Trophoblast cell (in vitro differentiated cells and primary cell): ENCODE data around the gene TCEA2.
A peak's percentile ranks its signal among the peaks of the same experiment; 100 is the strongest.

Source experiments
- DNase-seq, 2 donors: peaks; one replicate each; pipeline ENCODE4 v3.0.0-alpha.2; 2016
- H2AFZ ChIP-seq: 2 replicates; pipeline ENCODE4 v1.6.1; 2013; ENCODE audit warnings: low read length, moderate library complexity, mild to moderate bottlenecking; ENCODE audit not compliant: insufficient read depth, poor library complexity
- H2AK5ac ChIP-seq: 2 replicates; pipeline ENCODE4 v1.6.1; 2013; ENCODE audit warnings: mild to moderate bottlenecking, low read length
- H2BK120ac ChIP-seq: 2 replicates; pipeline ENCODE4 v1.6.1; 2013; ENCODE audit warnings: low read length, mild to moderate bottlenecking, moderate library complexity; ENCODE audit not compliant: insufficient read depth, poor library complexity
- H2BK12ac ChIP-seq: 2 replicates; pipeline ENCODE4 v1.6.1; 2013; ENCODE audit warnings: mild to moderate bottlenecking, low read length, moderate library complexity
- H2BK5ac ChIP-seq: 2 replicates; pipeline ENCODE4 v1.6.1; 2013; ENCODE audit warnings: low read length, low read depth, moderate library complexity, mild to moderate bottlenecking; ENCODE audit not compliant: poor library complexity
- H3K14ac ChIP-seq: 2 replicates; pipeline ENCODE4 v1.6.1; 2013; ENCODE audit warnings: mild to moderate bottlenecking, low read length
- H3K18ac ChIP-seq: 2 replicates; pipeline ENCODE4 v1.6.1; 2013; ENCODE audit warnings: mild to moderate bottlenecking, low read length
- H3K23ac ChIP-seq: 2 replicates; pipeline ENCODE4 v1.6.1; 2013; ENCODE audit warnings: low read length
- H3K27ac ChIP-seq: 2 replicates; pipeline ENCODE4 v1.5.1; 2013; ENCODE audit warnings: low read depth, mild to moderate bottlenecking, inconsistent platforms, low read length, moderate library complexity
- H3K27me3 ChIP-seq: 2 replicates; pipeline ENCODE4 v1.6.1; 2013; ENCODE audit warnings: inconsistent platforms, mild to moderate bottlenecking, low read length, moderate library complexity; ENCODE audit not compliant: insufficient read depth
- H3K36me3 ChIP-seq, 2 experiments: 1 replicate in 1 of 2; 2 replicates in 1 of 2; pipeline ENCODE4 v1.6.1; 2013; ENCODE audit warnings: low read length in 2 of 2, mild to moderate bottlenecking in 2 of 2, moderate library complexity in 1 of 2; ENCODE audit not compliant: insufficient read depth in 2 of 2, control insufficient read depth in 1 of 2
- H3K4ac ChIP-seq: 2 replicates; pipeline ENCODE4 v1.6.1; 2013; ENCODE audit warnings: low read depth, mild to moderate bottlenecking, low read length, moderate library complexity
- H3K4me1 ChIP-seq, 2 experiments: 1 replicate in 1 of 2; 2 replicates in 1 of 2; pipeline ENCODE4 v1.6.1; 2013; ENCODE audit warnings: low read length in 2 of 2, mild to moderate bottlenecking in 2 of 2, moderate library complexity in 1 of 2; ENCODE audit not compliant: insufficient read depth in 2 of 2, control insufficient read depth in 1 of 2
- H3K4me2 ChIP-seq: 2 replicates; pipeline ENCODE4 v1.6.1; 2013; ENCODE audit warnings: inconsistent platforms, mild to moderate bottlenecking, low read length, moderate library complexity
- H3K4me3 ChIP-seq: 2 replicates; pipeline ENCODE4 v1.5.1; 2013; ENCODE audit warnings: mild to moderate bottlenecking, low read depth, low read length, inconsistent platforms
- H3K79me1 ChIP-seq: one replicate; pipeline ENCODE4 v1.6.1; 2013; ENCODE audit warnings: low read length
- H3K79me2 ChIP-seq: 2 replicates; pipeline ENCODE4 v1.6.1; 2013; ENCODE audit warnings: low read length, mild to moderate bottlenecking; ENCODE audit not compliant: control insufficient read depth, insufficient read depth, poor library complexity
- H3K9ac ChIP-seq: 2 replicates; pipeline ENCODE4 v1.6.1; 2013; ENCODE audit warnings: mild to moderate bottlenecking, low read length
- H3K9me3 ChIP-seq: 2 replicates; pipeline ENCODE4 v1.6.1; 2013; ENCODE audit warnings: low read depth, mild to moderate bottlenecking, control low read depth, inconsistent platforms, low read length; ENCODE audit not compliant: insufficient read depth
- H4K12ac ChIP-seq: 2 replicates; pipeline ENCODE4 v1.6.1; 2013; ENCODE audit warnings: low read depth, mild to moderate bottlenecking, low read length, moderate library complexity
- H4K8ac ChIP-seq: 2 replicates; pipeline ENCODE4 v1.6.1; 2013; ENCODE audit warnings: low read depth, mild to moderate bottlenecking, low read length, moderate library complexity
- H4K91ac ChIP-seq: one replicate; pipeline ENCODE4 v1.6.1; 2013; ENCODE audit warnings: low read depth, mild to moderate bottlenecking, low read length, moderate library complexity
- WGBS: extraction: QIAGEN DNeasy Blood & Tissue Kit; methylation state at CpG from one replicate; pipeline ENCODE4 v1.1.7; 2013; ENCODE audit warnings: missing lambda C conversion rate; ENCODE audit not compliant: insufficient read length, insufficient coverage; ENCODE audit errors: extremely low coverage; 5-methylcytosine and 5-hydroxymethylcytosine counted together

The TCEA2 gene

DNA sequence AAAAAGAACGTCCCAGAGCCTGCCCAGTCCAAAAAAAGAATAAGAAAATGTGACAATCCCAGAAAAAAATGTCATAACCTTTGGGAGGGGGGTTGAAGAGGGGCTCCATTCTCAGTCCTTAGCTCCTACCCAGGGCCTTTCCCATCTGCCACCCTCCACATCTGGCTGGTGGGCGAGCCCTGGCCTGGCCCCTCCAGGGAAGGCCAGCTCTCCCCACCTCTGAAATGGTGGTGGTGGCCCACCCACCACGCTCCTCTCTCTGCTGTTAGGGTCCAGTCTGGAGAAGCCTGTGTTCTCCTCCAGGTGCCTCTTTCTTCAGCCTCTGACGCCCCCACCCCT lies 15.9 kb downstream of the TCEA2 start:
- H2BK5ac ChIP-seq: no peak overlapping the region
- H3K9me3 ChIP-seq: no peaks in the 10 kb centered on the region
- H4K8ac ChIP-seq: peak overlapping the region; percentile 80
- H2AFZ ChIP-seq: no peak overlapping the region
- peaks cover 10% of the 10 kb centered on the region for H3K27me3 ChIP-seq
- peaks cover 10% of the 10 kb centered on the region for H3K79me2 ChIP-seq
- peak overlapping the region; percentile 76 for H3K14ac ChIP-seq
- no peak overlapping the region for H3K23ac ChIP-seq
- peak overlapping the region; percentile 19 for H3K4ac ChIP-seq
- H4K91ac ChIP-seq: peak overlapping the region; percentile 90
- peak overlapping the region; percentile 4 for H3K9ac ChIP-seq
- no peak overlapping the region for H3K27ac ChIP-seq
- WGBS: no CpG with 5 or more reads among the region's 4 CpGs
- no peak overlapping the region for H2BK12ac ChIP-seq
- peaks cover 11 to 23% of the 10 kb centered on the region in 2 experiments for H3K4me1 ChIP-seq
- H2BK120ac ChIP-seq: no peak overlapping the region
- peak overlapping the region; percentile 71 for H3K4me2 ChIP-seq
- no peak for DNase-seq
- H3K4me3 ChIP-seq: peak overlapping the region; percentile 71
- peak overlapping the region; percentile 76 for H4K12ac ChIP-seq
- peak overlapping the region; percentile 45 for H2AK5ac ChIP-seq
- H3K18ac ChIP-seq: peak overlapping the region; percentile 55
- peaks cover 9 to 12% of the 10 kb centered on the region in 2 experiments for H3K36me3 ChIP-seq
- peaks cover 11% of the 10 kb centered on the region for H3K79me1 ChIP-seq

DNA sequence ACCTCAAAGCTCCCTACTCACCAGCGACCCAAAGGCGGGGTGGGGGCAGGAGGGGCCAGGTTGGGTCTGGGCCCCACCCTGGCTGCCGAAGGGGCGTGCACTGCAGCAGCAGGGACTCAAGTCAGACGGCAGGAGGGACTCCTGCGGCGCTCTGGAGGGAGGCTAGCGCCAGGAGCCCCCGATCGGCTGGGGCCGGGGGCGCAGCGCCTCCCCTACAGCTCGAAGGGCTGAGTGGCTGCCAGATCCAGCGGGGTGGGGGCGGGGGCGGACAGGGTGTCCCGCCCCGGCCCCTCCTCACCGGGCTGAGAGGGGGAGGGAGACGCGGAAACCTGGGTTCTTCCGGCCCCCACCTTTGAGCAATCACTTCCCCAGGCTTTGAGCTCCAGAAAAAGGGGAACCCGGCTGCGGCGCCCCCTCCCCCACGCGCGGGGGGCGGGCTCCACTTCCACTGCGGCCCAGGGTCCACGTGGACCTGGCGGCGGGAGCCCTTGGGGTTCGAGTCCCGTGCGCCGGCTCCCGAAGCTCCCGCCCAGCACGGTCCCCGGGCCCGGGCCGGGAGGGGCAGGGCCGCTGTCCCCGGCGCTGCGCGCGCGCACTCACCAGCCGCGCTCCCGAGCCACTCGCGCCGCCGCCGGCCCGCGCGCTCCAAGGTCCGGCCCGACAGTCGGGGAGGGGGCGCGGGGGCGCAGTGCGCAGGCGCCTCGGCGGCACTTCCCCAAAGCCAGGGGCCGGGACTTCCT lies 16.4 kb downstream of the TCEA2 start, which contains the start of gene RGS19:
RGS19 (minus strand) TSS at position 246 of the 740 bp plus-strand sequence. CDS start 2,632 bp downstream, outside the sequence.
- H3K4me2 ChIP-seq: peak within 1 kb of the TSS; percentile 72
- H3K4ac ChIP-seq: peak within 1 kb of the TSS; percentile 65
- peak within 1 kb of the TSS; percentile 92 for H2AFZ ChIP-seq
- peak within 1 kb of the TSS; percentile 83 for H2BK120ac ChIP-seq
- no peak within 1 kb of the TSS for H3K23ac ChIP-seq
- peak within 1 kb of the TSS; percentile 71 for H3K4me3 ChIP-seq
- H4K8ac ChIP-seq: peak within 1 kb of the TSS; percentile 97
- H3K4me1 ChIP-seq: peaks cover 14 to 23% of the 10 kb centered on the region in 2 experiments
- no peaks in the 10 kb centered on the region for H3K9me3 ChIP-seq
- peak within 1 kb of the TSS; percentile 94 for H4K91ac ChIP-seq
- peaks cover 15% of the 10 kb centered on the region for H3K27me3 ChIP-seq
- peak within 1 kb of the TSS; percentile 91 for H3K14ac ChIP-seq
- peak within 1 kb of the TSS; percentile 47 for H2BK12ac ChIP-seq
- H3K18ac ChIP-seq: peak within 1 kb of the TSS; percentile 84
- peak within 1 kb of the TSS; percentile 75 for H2AK5ac ChIP-seq
- H3K79me2 ChIP-seq: peaks cover 10% of the 10 kb centered on the region
- peaks cover 11% of the 10 kb centered on the region for H3K79me1 ChIP-seq
- H2BK5ac ChIP-seq: peak within 1 kb of the TSS; percentile 49
- peak in 1 of 2 donors; percentile 48 for DNase-seq
- peaks cover 4 to 7% of the 10 kb centered on the region in 2 experiments for H3K36me3 ChIP-seq
- H3K27ac ChIP-seq: no peak within 1 kb of the TSS
- WGBS: no CpG with 5 or more reads among the region's 73 CpGs
- peak within 1 kb of the TSS; percentile 96 for H4K12ac ChIP-seq
- peak within 1 kb of the TSS; percentile 84 for H3K9ac ChIP-seq

DNA sequence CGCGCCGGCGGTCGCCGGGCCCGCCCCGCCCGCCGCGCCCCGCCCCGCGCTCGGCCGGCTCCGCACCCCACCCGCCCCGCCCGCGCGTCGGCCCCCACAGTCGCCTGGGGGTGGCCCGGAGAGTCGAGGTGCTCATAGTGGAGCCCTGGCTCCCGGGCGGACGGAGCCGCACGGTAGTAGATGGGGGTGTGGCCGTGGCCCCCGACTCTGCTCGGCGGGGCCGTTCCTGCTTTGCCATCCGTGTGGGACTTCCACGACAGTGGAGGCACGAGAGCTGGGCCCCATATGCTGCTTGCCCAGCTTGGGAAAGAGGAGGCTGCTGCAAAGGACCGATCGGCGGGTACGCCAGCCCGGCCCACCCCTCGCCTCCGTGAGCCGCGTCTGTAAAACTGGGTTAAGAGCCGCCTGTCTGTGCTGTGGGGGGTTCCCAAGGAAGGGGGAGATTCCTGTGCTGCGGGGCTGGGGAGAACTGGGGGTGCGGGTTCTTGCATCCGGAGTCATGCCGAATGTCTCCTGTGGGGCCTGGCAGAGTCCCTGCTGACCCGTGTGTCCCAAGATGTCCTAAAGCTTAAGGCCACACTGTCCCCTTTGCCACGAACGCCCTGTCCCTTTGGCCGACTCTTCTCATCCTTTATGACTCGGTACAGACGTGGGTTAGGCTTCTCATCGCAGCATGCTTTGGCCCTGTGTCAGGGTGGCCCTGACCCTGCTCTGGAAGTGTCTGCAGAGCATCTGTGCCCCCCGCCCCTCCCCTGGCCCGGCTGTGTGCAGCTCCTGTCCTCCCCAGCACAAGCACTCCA lies 17.2 kb downstream of the TCEA2 start, which contains the start of gene OPRL1:
OPRL1 (plus strand) TSS at position 70 of the 800 bp plus-strand sequence. CDS start 12,639 bp downstream, outside the sequence.
- no CpG with 5 or more reads among the region's 62 CpGs for WGBS
- peak within 1 kb of the TSS; percentile 91 for H3K14ac ChIP-seq
- peak within 1 kb of the TSS; percentile 92 for H2AFZ ChIP-seq
- peak within 1 kb of the TSS; percentile 84 for H3K9ac ChIP-seq
- H3K27me3 ChIP-seq: peaks cover 23% of the 10 kb centered on the region
- peak within 1 kb of the TSS; percentile 71 for H3K4me3 ChIP-seq
- peak within 1 kb of the TSS; percentile 75 for H2AK5ac ChIP-seq
- H3K18ac ChIP-seq: peak within 1 kb of the TSS; percentile 84
- H3K9me3 ChIP-seq: no peaks in the 10 kb centered on the region
- no peak within 1 kb of the TSS for H3K23ac ChIP-seq
- peaks cover 10% of the 10 kb centered on the region for H3K79me2 ChIP-seq
- peak within 1 kb of the TSS; percentile 47 for H2BK12ac ChIP-seq
- peak within 1 kb of the TSS; percentile 94 for H4K91ac ChIP-seq
- peak within 1 kb of the TSS; percentile 72 for H3K4me2 ChIP-seq
- peak within 1 kb of the TSS; percentile 83 for H2BK120ac ChIP-seq
- no peak within 1 kb of the TSS for H3K27ac ChIP-seq
- no peak for DNase-seq
- H4K12ac ChIP-seq: peak within 1 kb of the TSS; percentile 96
- H2BK5ac ChIP-seq: peak within 1 kb of the TSS; percentile 49
- peak within 1 kb of the TSS; percentile 65 for H3K4ac ChIP-seq
- H3K4me1 ChIP-seq: peaks cover 14 to 25% of the 10 kb centered on the region in 2 experiments
- peaks cover 11% of the 10 kb centered on the region for H3K79me1 ChIP-seq
- peaks cover 0 to under 1% of the 10 kb centered on the region in 2 experiments for H3K36me3 ChIP-seq
- H4K8ac ChIP-seq: peak within 1 kb of the TSS; percentile 97

DNA sequence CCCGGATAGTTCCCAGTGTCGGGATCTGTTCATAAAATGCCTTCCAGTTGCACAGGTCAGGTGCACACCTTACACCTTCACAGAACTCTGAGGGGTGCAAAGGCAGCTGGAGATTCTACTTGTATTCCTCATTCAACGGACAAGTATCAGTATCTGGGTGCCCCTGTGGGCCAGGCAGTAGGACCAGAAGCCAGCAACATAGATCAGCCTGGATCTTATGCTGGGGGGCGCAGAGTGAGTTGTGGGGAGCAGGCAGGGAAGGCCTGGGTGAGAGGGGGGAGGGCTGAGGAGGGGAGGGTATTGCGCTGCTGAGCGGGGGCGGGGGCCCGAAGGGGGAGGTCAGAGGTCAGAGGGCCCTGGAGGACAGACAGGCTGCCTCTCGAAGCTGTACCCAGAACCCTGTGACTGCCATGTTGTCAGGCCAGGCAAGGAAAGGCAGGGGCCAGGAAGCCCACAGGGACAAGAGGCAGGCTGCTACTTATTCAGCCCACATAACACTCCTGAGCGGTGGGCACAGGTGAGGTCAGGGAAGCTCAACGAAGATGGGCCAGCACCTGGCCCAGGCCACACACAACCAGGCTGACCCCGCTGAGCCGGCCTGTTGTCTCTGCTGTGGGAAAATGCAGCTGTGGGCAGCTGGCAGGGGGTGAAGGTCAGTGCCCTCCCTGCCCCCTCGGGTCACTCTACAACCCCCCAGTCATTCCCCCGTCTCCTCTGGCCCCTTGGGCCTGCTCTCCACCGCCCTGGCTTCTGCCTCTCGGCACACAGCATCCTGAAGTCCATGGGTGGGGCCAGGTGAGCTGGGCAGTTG lies 18.0 kb downstream of the TCEA2 start:
- WGBS: no CpG with 5 or more reads among the region's 17 CpGs
- H3K27me3 ChIP-seq: peaks cover 28% of the 10 kb centered on the region

More for the DNA sequence above, 18.0 kb downstream of the TCEA2 start:
- no peak overlapping the region for H3K27ac ChIP-seq
- DNase-seq: no peak
- H3K79me1 ChIP-seq: peaks cover 11% of the 10 kb centered on the region
- no peak overlapping the region for H2AK5ac ChIP-seq
- no peaks in the 10 kb centered on the region for H3K36me3 ChIP-seq
- H3K4me1 ChIP-seq: peaks cover 14 to 25% of the 10 kb centered on the region in 2 experiments
- no peak overlapping the region for H4K12ac ChIP-seq
- H3K18ac ChIP-seq: no peak overlapping the region
- no peak overlapping the region for H3K4me2 ChIP-seq
- H3K23ac ChIP-seq: no peak overlapping the region
- H3K79me2 ChIP-seq: peaks cover 10% of the 10 kb centered on the region
- no peak overlapping the region for H3K9ac ChIP-seq
- H2BK120ac ChIP-seq: no peak overlapping the region
- no peak overlapping the region for H3K4ac ChIP-seq
- H3K14ac ChIP-seq: no peak overlapping the region
- no peak overlapping the region for H4K91ac ChIP-seq
- no peak overlapping the region for H2BK12ac ChIP-seq
- no peak overlapping the region for H2AFZ ChIP-seq
- H4K8ac ChIP-seq: no peak overlapping the region
- no peak overlapping the region for H3K4me3 ChIP-seq
- H3K9me3 ChIP-seq: no peaks in the 10 kb centered on the region
- no peak overlapping the region for H2BK5ac ChIP-seq
